GM21786 (cell line): Measurements from ENCODE around the gene CPNE9.
"Not testable (repeated sequence)": the region's sequence is repeated elsewhere in the genome, so short reads cannot be mapped to it uniquely, and the experiment has no call there.

Experiments
- ATAC-seq: cut with Tn5 transposase; IDR thresholded peaks from one replicate; pipeline ENCODE4 v1.9.1; 2021; ENCODE audit not compliant: unreplicated experiment

CPNE9 gene

DNA sequence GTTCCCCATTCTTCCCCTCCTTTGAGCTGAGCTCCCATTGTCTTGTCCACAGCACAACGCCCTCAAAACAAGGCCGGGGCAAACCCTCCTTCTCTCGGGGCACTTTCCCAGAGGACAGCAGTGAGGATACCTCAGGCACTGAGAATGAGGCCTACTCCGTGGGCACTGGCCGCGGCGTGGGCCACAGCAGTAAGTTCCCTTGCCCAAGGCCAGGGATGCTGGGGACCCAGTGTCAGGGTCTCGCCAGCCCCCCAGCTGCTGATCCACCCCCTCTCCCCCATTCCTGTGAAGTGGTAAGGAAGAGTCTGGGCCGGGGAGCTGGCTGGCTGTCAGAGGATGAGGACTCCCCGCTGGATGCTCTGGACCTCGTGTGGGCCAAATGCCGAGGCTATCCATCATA, 41.9 kb downstream of the CPNE9 start:
- no peak for ATAC-seq

DNA sequence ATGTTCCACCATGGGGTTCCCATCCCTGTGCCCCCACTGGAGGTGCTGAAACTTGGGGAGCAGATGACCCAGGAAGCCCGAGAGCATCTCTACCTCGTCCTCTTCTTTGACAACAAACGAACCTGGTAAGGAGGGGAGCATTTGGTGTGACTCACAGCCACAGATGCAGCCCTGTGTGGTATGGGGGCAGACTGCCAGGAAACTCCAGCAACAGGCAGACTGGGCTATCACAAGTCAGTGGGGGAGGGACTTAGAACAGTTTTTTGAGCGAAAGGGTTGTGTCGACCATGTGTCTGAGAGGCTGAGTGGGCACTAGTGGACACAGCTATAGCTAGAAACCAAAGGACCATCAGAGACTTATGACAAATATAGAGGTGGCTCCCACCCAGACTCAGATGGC, 42.7 kb downstream of the CPNE9 start:
- no peak for ATAC-seq

DNA sequence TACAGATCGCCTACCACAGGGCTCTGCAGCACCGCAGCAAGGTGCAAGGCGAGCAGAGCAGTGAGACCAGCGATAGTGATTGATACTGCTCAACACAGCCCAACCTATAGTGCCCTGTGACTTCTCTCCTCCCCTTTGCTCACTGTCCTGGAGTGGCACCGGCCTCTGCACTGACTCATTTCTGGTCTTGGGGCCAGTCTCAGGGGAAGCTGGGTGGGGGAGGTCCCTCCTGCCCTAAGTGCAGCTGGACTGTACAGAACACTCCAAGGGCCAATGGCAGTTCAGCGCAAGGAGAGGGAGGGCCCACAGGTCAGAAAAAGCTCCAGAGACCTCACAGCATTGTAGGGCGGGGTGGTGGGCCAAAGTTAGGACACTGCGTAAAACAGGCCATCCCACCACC, 43.6 kb downstream of the CPNE9 start:
- ATAC-seq = no peak

DNA sequence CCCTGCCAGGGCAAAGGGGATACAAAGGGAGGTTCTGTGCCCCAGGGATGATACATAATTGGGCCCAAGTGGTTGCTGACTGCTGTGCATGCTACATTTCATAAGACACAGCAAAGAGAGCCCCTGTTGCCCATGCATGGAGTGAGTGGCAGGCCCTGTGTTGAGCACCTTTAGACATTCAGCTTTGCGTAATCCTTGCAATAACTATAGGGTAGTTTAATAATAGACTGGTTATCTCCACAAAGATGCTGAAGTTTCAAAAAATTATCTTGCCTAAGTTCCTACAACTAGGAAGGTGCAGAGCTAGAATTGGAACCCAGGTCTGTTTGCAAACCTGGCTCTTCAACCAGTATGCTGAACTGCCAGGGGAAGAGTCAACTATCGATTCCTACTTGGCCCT, 44.4 kb downstream of the CPNE9 start:
- no peak for ATAC-seq

DNA sequence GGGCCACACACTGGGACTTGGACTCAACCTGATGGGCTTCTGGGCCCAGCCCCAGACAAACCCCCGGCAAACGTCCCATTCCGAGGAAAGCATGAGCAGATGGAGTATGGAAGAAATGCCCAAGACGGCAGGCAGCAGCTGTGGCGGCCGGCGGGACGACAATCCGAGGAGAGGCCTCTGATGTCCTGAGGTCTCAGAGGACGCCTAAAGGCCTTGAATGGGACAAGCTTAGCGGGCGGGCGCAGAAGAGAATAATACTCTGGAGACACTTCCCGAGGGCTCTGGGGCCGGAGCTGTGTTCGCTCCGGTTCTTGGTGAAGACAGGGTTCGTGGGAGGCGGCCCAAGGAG, 45.6 kb downstream of the CPNE9 start:
- ATAC-seq = no peak

DNA sequence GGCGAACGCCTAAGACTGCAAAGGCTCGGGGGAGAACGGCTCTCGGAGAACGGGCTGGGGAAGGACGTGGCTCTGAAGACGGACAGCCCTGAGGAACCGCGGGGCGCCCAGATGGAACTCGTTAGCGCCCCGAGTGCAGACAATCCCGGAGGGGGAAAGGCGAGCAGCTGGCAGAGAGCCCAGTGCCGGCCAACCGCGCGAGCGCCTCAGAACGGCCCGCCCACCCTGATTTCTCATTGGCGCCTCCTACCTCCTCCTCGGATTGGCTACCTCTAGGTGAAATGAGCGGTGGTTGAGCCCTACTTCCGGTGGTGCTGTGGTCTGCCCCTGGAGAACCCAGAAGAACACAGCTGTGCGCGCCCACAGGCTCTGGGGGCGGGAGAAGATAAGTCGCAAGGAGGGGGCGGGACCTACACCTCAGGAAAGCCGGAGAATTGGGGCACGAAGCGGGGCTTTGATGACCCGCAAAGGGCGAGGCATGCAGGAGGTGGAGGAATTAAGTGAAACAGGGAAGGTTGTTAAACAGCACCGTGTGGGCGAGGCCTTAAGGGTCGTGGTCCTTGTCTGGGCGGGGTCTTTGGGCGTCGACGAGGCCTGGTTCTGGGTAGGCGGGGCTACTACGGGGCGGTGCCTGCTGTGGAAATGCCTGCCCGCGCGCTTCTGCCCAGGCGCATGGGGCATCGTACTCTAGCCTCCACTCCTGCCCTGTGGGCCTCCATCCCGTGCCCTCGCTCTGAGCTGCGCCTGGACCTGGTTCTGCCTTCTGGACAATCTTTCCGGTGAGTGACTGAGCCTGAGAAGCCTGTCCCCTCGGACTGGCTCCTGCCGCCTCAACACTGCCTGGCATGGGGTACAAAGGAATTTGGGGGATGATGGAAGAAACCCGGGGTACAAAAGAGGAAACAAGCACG, 46.3 kb downstream of the CPNE9 start, which contains the start of gene OGG1:
TSS of gene OGG1 (plus strand) at position 308 of the 911 bp plus-strand sequence. CDS start at position 643, 335 bp downstream.
- peak; percentile 88 for ATAC-seq

DNA sequence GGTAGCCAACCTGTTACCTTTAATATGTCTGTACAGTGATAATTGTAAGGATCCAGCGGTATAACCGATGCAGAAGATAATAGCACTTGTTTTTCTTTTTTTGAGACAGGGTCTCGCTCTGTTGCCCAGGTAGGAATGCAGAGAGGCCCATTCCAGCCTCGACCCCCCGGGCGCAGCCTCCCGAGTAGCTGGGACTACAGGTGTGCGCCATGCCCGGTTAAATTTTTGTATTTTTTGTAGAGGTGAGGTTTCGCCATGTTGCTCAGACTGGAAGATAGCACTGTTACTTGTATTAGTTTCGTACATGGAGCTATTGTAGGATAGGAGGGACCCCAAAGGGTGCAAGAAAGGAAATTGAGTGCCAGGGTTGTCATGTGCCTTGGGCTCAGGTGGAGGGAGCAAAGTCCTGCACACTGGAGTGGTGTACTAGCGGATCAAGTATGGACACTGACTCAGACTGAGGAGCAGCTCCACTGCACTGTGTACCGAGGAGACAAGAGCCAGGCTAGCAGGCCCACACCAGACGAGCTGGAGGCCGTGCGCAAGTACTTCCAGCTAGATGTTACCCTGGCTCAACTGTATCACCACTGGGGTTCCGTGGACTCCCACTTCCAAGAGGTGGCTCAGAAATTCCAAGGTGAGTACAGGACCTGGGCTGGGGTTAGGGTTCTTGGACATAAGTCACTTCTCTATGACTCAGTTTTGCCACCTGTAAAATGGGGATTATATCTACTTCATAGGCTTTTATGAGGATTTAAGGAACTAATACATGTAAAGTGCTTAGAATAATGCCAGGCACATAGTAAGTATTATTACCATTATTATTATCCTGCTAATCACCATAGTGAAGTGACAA, 47.2 kb downstream of the CPNE9 start:
- ATAC-seq = no peak

DNA sequence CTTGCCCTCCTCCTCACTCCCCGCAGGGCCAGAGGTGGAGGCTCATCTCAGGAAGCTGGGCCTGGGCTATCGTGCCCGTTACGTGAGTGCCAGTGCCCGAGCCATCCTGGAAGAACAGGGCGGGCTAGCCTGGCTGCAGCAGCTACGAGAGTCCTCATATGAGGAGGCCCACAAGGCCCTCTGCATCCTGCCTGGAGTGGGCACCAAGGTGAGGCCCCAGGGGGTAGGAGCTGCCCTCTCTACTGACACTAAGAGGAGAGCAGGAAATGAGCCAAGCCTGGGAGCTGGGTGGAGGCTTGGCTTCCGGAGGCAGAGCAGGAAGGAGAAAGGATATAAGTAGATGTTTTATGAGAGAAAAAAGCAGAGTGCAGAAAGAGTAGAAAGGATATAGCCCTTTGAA, 51.0 kb downstream of the CPNE9 start:
- ATAC-seq = no peak

DNA sequence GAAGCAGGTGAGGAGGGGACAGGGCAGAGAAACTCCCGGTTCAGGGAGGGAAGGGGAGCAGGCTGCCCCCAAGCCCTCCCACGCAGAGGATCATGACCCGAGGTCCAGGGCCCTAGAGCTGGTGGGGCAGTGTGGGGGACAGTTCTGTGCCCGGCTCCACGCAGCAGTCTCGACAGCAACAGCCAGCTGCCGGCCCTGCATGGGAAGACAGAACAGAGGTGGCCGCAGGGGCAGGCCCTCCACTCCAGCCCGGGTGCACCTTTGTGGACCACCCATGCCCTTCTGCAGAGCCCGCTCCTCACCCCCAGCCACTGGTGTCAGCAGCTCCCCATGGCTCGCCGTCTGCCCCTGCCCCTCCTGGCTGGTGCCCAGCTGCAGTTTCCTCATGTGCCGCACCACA, 53.8 kb downstream of the CPNE9 start:
- ATAC-seq = no peak

DNA sequence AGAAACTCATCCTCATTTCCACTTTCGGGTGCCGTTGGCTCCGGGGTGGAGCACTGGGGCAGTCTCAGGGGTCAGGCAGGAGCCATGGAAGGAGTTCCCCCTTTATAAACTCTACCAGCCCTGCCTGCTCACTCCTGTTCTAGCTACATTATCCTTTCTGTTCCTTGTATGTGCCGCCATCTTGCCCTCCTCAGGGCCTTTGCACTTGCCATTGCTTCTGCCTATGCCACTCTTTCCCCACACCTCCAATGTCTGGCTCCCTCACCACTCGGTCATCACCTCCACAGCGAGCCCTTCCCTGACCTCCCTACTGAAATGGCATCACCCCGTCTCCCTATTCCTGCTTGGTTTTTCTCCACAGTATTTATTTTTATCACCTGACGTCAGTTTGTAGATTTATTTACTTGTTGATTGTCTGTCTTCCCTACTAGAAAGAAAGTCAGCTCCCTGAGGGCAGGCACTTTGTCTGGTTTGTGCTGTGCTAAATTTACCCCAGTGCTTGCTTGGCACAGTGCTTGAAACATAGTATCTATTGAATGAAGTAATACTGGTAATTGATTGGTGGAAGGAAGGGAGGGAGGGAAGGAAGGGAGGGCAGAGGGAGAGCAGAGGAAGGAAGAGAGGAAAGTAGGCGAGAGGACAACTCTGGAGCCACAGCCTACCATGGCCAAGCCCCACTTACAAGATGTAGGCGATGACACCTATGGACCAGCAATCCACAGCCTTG, 57.3 kb downstream of the CPNE9 start:
- ATAC-seq = no peak

DNA sequence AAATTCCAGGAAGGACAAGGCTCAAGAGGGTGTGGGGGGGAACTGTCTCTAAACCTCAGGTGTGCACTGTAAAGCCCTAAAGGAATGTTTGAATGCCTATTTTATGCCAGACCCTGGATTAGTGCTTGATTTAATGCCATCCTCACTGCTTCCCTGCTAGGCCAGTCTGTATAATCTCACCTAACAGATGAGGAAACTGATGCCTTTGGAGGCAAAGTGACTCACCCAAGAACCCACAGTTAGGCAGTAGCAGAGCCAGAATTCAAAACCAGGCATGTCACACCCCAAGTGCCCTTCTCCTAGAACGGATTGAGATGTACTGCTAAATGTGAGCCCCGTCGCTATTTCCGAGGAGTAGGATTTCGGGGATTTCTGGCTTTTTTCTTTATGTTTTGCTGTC, 58.3 kb downstream of the CPNE9 start:
- ATAC-seq = no peak

DNA sequence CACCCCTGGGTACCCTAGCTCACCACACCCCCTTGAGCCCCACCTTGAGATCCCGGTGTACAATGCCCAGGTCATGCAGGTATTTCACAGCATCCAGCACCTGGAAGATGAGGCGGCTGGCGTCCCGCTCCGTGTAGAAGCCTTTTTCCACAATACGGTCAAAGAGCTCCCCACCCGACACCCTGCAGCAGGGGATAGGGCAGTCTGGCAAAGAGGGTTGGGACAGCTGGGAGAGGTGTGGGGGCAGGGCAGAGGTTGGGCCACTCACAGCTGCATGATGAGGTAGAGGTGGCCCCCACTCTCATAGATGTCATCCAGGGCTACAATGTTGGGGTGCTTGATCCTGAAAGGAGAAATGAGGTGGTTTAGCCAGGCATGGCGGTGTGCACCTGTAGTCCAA, 59.2 kb downstream of the CPNE9 start:
- ATAC-seq = no peak

DNA sequence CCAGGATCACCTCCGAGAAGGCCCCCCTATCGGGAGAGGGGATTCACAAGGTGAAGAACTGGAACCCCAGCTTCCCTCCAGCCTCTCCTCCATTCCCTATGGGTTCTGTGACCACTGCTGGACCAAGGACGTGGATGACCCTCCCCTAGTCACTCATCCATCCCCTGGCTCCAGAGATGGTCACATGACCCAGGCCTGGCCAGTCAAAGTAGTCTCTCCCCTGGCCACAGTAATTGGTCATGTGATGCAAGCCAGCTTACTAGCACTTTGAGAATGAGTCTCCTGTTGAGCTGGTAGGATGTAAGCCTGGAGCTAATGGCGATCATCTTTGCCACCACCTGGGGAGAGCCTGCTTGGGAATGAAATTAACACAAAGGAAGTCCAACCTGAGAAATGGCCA, 62.2 kb downstream of the CPNE9 start:
- no peak for ATAC-seq

DNA sequence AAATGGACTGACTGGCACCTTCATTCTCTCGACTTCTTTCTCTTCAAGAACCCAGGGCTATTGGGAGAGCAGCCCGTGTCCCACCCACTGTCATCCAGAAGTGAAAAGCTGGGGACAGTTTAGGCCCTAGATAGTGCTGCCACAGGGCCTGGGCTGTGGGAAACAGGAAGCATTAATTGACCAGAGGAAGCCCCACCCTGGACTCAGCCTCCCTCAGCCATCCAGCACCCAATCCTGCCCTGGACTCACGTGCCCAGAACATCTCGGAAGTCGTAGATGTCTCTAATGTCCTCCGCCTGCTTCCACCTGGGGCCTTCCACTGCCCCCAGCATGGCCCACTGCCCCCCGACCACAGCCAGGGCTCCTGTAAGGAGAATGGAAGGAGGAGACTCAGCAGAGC, 63.8 kb downstream of the CPNE9 start:
- no peak for ATAC-seq

DNA sequence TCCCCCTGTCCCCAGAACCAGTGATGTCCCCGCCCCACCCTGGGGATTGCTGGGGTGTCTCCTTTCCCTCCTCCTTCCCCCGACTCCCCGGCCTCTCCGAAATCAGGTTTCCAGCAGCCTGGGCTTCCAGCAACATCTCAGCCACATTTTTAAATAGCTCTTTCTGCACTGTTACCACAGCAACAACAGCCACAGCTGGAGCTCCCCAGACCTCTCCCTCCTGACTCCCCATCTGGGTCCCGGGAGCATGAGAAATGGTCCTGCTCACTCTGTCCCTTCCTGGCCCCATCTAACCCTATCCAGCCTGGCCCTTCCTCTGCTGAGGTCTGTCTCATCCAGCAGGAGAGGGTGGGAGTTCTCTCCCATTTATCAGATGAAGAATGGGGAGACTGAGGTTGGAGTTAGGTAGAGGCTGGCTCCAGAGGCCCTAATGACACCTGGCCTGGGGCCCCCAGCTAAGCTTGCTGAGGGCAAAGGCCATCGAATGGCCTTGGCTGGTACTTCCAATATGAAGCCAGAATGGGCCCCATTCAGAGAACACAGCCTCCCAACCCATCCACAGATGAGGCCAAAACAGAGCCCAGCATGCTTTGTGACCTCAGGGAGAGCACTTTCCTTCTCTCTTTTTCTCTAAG, 64.6 kb downstream of the CPNE9 start:
- ATAC-seq = no peak

DNA sequence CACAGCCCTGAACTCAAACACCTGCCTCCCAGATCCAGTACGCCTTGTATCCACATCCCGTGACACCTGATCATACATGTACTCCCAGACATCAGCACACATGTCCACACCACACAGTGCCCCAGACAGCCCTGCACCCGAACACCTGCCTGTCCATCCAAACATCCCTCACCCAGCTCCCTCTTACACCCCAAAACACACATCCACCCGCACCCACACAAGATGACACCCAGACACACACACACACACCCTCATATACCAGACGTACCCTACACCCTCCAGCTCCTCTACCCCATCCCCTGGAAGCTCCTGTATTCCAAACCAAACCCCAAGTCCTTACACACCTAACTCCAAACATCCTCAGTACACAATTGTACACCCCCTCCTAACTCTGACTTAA, 65.4 kb downstream of the CPNE9 start:
- no peak for ATAC-seq

DNA sequence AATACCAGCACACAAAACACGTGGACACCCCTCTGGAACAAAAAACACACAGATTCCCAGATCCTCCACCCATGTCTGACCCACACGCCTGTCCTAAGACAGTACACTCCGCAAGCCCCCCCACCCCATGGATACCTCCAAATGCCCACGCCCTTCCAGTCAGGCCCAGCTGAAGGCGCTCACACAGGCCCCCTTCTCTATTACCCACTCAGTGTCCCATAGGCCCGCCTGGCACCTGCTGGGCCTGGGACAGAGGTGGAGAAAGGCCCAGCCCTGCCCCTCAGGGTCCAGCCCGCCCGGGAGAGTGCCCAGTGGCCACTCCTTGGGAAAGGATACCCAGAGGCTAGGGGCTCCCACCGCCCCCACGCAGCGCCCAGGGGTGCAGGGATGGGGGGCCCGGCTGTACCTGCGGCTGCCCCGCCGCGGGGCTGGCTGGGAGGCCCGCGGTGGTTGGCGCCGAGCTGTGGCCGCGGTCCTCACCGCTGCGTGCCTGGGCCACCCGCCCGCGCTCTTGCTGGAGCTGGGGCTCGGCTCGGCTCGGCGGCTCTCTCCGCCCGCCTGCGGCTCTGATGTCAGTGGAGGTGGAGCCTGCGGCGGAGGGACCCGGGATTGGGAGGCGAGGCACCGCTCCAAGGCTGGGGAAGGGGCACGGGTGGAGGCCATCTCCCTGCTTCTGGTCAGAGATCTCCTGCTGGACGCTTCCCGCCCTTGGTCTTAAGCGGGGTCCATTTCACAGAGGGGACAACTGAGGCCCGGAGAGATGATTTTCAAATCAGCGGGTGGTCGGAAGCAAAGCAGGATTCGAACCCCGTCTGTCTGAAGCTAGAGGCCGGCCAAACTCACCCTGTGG, 66.0 kb downstream of the CPNE9 start, which contains the start of gene CAMK1:
TSS of gene CAMK1 (minus strand) at position 522 of the 850 bp plus-strand sequence. CDS start 2,198 bp downstream, outside the sequence.
- no peak for ATAC-seq

DNA sequence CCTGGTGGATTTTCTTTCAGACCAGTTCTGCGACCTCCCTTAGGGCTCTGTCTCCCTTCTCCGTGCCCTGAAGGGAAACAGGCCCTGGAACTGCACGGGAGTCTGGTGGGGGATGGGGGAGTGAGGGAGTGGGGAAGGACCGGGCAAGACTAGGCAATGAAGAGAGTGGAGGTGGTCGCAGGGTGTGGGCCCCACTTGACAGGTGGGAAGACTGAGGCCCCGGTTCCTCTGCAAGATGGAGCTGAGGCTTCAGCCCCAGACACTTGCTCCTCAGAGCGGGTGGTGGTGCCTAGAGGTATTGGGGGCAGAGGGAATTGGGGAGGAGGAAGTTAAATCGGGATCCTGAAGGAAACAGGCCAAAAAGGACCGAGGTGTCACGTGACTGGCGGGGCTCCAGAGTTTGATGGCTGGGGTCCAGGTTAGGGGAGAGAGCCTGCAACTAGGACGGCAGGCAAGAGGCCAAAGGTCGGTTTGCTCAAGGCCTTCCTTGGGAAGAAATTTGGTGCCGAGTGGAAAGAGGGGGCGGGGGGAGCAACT, 66.7 kb downstream of the CPNE9 start:
- no peak for ATAC-seq

DNA sequence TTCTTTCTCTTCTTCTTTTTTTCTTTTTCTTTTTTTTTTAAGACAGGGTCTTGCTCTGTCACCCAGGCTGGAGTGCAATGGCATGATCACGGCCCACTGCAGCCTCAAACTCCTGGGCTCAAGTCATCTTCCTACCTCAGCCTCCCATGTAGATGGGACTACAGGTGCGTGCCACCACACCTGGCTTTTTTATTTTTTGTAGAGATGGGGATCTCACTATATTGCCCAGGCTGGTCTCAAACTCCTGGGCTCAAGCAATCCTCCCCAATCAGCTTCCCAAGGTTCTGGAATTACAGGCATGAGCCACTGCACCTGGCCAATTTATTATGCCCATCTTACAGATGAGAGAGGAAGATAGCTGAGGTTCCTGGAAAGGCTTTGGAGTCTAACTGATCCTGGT, 67.4 kb downstream of the CPNE9 start:
- ATAC-seq = not testable (repeated sequence)
